NCI-H1048 (cell line): ENCODE results near the gene RPLP2.

Source experiments
- DNase-seq: peaks from one replicate; lab custom pipeline; 2025; lab: John Stamatoyannopoulos, UW

RPLP2 gene

GRCh38 chr11:809287-810039, at the start of gene RPLP2:
Gene RPLP2 (plus strand): TSS chr11:809967. CDS start chr11:810235, 268 bp downstream.
- peak; percentile 96 for DNase-seq

GRCh38 chr11:760236-760635, 49.5 kb upstream of the RPLP2 start:
- no peak for DNase-seq

DNA sequence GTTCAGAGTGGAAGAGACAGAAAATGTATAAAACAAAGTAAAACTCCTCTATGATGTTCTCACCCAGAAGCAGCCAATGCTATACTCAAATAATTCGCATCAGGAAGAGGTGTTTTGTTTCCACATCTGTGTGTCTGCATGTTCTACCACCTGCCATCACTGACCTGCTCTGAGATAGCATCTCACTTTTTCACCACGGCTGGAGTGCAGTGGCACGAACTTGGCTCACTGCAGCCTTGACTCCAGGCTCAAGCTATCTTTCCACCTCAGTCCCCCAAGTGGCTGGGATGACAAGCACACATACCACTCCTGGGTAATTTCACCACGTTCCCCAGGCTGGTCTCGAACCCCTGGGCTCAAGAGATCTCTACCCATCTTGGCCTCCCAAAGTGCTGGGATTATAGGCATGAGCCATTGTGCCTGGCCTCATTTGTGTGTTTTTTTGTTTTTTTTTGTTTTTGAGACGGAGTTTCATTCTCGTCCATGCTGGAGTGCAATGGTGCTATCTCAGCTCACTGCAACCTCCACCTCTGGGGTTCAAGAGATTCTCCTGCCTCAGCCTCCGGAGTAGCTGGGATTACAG, 48.1 kb upstream of the RPLP2 start:
- DNase-seq = no peak

- DNase-seq = no peak
These were observed 47.2 kb upstream of the RPLP2 start for GRCh38 chr11:762421-763072.

DNA sequence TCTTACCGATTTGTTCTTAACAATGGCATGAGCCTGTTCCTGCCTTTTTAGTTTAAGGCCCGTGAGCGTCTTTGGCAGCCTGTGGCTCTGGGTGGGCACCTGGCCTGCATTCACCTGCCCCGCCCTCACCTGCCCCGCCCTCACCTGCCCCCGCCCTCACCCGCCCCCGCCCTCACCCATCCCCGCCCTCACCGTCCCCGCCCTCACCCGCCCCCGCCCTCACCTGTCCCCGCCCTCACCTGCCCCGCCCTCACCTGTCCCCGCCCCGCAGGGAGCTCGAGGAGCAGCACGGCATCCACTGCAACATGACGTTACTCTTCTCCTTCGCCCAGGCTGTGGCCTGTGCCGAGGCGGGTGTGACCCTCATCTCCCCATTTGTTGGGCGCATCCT, 46.7 kb upstream of the RPLP2 start:
- no peak for DNase-seq

DNA sequence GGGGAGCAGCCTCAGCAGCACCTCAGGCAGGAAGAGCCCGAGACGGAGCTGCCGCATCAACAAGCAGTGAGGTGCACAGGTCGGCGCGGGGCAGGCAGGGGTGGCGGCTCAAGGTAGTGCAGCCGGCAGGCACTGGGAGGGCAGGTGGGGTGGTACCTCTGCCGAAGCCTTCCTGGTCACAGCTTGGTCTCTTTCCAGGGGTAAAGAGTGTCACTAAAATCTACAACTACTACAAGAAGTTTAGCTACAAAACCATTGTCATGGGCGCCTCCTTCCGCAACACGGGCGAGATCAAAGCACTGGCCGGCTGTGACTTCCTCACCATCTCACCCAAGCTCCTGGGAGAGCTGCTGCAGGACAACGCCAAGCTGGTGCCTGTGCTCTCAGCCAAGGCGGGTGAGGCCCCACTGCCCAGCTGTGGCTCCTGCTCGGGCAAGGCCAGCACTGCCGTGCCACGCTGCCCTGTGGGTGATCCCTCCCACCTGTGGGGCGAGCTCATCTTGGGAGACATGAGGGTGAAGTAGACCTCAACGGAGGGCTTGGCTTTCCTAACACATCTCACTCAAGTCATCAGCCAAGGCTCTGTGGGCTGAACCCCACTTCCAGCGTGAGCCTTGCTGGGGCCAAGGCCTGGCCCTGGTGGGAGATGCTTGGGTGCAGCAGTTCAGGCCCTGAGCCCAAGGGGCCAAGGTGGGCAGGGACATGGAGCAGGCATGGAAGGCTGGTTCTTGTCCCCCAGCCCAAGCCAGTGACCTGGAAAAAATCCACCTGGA, 46.0 kb upstream of the RPLP2 start:
- no peak for DNase-seq

DNA sequence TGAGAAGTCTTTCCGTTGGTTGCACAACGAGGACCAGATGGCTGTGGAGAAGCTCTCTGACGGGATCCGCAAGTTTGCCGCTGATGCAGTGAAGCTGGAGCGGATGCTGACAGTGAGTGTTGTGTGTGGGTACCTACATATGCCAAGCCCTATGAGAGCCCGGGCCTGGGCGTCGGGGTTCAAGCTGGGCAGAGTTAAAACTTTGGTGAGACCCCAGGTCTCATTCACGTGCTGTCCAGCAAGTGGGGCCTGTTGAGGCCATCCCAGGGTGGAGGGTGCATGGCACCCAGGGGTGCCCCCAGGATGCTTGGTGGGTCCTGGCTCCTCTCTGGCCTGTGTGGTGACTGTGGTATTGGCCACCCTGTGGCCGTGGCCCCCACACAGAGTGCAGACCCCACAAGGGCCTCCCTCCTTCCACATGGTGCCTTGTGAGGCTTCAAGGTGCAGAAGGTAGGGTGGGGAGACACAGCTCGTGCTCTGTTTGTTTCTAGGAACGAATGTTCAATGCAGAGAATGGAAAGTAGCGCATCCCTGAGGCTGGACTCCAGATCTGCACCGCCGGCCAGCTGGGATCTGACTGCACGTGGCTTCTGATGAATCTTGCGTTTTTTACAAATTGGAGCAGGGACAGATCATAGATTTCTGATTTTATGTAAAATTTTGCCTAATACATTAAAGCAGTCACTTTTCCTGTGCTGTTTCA, 45.3 kb upstream of the RPLP2 start:
- DNase-seq = no peak

DNA sequence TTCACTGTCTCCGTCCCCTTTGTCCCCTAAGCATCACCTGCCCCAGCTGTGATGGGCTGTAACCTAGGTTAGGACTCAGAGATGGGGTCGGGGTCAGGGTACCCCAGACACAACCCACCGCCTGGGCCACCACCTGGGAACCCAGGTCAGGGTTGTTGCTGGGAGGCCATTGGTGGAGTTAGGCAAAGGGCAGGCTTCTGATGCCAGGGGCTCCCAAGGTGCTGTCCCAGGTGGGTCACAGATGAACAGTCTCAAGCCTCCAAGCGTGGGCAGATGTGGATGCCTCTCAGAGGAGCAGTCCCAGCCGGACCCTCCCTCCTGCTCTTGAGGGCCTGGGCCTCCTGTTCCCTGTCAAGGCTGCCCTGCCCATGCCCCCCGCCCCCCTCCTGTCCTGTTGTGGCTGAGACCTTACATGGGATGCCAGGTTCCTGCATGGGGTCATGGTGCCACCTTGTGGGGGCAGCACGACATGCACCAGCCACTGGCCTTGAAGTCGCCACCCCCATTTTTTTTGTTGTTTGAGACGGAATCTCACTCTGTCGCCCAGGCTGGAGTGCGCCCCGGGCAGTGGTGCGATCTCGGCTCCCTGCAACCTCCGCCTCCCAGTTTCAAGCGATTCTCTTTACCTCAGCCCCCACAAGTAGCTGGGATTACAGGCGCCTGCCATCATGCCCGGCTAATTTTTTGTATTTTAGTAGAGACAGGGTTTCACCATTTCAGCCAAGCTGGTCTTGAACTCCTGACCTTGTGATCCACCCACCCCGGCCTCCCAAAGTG, 44.6 kb upstream of the RPLP2 start:
- no peak for DNase-seq

DNA sequence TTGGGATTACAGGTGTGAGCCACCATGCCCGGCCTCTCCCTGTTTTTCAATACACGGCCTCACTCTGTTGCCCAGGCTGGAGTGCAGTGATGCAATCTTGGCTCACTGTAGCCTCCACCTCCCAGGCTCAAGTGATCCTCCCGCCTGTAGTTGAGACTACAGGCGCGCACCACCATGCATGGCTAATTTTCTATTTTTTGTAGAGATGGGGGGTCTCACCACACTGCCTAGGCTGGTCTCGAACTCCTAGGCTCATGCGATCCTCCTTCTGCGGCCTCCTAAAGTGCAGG, 44.0 kb upstream of the RPLP2 start:
- no peak for DNase-seq

- no peak for DNase-seq
These were observed 43.4 kb upstream of the RPLP2 start for GRCh38 chr11:766106-766935.

DNA sequence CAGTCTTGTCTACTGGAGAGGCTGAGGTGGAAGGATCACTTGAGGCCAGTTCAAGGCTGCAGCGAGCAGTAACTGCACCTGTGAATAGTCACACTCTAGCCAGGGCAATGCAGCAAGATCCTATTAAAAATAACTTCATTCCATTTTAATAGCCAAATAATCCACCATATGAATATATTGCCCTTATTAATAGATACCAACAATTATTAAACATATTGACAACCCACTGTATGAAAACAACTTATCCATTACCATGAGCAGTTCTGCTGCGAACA, 42.9 kb upstream of the RPLP2 start:
- DNase-seq = no peak

- DNase-seq = no peak
These were observed 42.5 kb upstream of the RPLP2 start for GRCh38 chr11:767238-767637.

DNA sequence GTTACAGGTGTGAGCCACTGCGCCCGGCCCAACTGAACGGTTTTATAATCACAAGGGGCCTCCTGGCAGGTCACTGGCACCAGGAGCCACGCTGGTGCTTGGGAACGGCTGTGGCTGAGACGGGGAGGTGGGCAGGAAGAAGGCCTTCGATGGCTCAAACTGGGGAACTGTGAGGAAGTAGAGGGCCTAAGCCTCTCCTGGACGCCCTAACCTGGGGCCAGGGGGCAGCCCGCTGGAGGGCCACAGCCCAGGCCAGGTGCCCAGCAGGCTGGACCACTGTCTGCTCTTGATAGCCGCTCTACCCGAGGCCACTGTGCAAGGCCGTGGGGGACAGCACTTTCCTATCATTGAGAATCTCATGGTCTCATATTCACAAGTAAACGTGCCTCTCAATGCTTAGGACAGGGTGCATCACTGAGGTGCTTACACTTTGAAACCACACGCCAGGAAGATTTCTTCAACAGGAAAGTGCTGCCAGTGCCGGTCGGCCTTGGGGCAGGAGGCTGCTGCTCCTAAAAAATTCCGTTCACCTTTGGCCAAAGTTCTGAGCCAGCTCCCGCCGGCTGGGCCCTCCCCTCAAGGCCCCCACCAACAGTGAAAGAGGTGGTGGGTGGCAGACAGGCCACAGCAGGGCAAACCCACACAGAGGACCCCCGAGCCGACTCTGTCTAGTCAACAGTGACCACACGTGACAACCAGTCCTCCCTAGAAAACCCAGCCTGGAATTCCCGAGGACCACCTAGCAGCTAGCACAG, 39.7 kb upstream of the RPLP2 start:
- no peak for DNase-seq

DNA sequence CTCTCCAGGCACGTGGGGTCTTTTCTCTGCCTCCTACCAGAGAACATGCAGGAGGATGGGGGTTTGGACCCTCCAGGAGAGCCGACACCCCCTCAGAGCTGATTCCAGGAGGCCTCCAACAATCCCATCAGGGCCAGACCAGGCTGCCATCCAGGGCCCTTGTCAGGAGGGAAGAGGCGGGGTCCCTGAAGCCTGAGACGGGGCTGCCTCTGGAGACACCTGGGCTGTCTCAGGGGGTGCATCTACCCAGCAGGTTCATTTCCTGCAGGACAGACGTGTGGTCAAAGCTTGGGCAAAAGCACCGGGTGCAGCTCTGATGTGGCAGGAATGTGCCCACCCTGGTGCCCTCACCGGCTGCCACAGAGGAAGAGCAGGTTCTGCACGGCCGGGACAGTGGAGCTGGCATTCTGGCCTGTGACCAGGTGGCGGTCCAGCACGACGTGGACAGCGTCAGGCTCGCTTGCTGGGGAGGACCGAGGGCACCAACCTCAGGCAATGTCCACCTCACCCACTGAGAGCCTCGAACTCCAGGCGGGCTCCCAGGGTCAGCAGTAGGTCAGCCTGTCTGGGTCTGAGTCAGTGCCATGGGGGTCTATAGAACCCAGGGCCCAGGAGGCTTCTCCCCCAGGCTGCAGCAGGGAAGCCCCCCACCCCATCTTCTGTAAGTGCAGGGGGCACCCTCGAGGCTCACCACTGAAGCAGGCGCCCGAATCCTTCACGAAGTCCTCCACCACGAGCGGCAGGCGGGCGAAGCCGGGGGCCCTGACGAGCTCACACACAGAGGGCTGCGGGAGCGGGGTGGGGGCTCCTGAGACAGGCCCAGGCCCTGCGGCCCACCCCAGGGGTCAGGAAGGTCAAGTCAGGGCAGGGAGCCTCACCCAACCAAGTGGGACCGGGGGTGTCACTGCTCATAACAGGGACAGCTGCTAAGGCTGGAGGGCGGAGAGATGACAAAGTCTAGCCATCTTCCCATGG, 38.8 kb upstream of the RPLP2 start:
- no peak for DNase-seq

- DNase-seq = no peak
These were observed 38.1 kb upstream of the RPLP2 start for GRCh38 chr11:771617-772204.

DNA sequence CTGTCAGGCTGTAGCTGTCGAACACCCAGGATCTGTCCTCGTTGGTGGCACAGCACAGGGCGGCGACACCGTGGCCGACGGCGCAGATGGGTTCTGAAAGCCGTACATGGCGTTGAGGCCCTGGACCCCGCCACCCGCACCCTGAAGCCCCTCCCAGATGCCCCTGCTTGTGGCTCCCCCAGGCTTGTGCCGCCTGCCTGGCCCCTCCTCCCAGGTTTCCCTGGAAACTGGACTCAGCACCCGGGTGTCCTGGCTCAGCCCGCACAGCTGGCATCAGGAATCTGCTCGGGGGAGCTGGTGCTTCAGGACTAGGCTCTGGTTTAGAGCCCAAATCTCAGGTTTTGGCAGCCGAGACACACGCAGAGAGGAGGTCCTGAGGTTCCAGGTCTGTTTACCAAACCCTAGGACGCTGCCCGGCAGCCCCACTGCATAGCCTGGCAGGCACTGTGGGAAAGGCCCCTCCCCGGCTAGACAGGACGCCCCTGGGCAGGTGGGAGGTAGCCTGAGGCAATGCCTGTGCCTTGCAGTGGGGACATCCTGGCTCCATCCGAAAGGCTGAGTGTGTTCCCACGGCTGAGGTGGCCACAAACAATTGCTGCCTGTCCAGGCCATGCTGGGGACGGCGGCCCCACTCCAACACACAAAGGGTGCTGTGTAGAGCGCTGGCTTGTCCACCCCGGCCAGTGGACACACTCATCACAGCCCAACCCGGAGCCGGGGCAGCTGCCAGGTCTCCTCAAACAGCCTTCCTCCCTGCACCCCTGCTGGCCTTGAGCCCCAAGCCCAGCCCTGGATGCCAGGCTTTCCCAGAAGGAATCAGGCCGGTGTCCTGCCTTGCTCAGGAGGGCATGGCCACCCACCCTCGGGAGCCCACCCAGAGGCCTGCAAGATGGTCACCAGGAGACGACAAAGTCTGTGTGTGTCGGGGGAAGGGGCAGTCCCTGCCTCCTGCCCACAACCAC, 37.1 kb upstream of the RPLP2 start:
- DNase-seq = no peak

GRCh38 chr11:773425-773824, 36.3 kb upstream of the RPLP2 start:
- DNase-seq = no peak
